ENCODE measurements around the gene NANS. TPM values are rescaled to one million over a fixed set of nuclear protein-coding genes. Genes with fewer than 3 reads are reported as not detected.

The NANS gene
- total RNA-seq, 4 donors from 2014 or later: 35.2 to 74.4 (median 44.6) TPM

DNA sequence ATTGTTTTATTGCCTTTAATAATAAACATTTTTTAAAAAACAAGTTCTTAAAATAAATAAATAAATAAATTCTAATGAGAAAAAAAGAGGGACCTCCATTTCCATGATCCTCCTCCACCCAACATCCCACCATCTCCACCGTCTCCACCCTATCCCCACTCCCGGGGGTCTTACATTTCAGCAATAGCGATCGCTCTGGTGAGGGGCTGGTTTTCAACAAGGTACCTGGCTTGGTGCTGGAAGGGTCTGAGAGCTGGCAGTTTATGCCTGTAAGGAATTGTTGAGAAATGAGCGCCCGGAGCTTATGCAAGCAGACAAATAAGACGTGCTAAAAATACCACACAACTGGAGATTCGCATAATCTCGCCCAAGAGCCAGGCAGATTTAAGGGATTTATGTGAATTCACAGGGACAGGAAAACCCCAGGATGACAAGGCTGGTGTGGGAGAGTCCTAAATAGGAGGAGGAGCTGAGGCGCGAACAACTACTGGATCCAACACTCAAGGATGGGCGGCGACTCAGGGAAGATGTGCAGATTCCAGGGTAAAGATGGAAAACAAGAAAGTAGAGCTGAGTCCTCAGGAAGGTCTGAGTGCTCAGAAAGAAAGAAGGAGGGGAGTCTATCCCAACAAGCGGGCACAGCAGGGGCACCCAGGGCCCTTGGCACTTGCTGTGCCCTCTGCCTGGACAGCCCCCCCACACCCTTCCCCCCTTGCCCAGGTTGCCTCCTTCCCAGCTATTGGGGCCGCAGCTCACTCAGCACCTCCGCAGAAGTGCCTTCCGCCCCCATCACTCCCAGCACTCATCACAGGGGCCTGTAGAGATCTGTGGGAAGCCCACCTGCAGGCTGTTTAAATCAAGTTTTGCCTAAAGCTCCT is 35.4 kb downstream of the NANS start:
- Histone ChIP-seq H3K9me3 (no peaks in the 10 kb centered on the region), H3K4me1 (peaks cover 0 to 12% (median 3%) of the 10 kb centered on the region in 4 donors), H3K27me3 (no peaks in the 10 kb centered on the region), H3K36me3 (peaks cover 0 to 28% (median 0%) of the 10 kb centered on the region in 3 donors), H3K27ac (no peak overlapping the region), H3K4me3 (no peak overlapping the region)
- TF ChIP-seq, protein P1, sequence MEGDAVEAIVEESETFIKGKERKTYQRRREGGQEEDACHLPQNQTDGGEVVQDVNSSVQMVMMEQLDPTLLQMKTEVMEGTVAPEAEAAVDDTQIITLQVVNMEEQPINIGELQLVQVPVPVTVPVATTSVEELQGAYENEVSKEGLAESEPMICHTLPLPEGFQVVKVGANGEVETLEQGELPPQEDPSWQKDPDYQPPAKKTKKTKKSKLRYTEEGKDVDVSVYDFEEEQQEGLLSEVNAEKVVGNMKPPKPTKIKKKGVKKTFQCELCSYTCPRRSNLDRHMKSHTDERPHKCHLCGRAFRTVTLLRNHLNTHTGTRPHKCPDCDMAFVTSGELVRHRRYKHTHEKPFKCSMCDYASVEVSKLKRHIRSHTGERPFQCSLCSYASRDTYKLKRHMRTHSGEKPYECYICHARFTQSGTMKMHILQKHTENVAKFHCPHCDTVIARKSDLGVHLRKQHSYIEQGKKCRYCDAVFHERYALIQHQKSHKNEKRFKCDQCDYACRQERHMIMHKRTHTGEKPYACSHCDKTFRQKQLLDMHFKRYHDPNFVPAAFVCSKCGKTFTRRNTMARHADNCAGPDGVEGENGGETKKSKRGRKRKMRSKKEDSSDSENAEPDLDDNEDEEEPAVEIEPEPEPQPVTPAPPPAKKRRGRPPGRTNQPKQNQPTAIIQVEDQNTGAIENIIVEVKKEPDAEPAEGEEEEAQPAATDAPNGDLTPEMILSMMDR (IDR thresholded peaks at IDR 0.05): no peak
- no peak for DNase-seq (ENCODE audit: low spot score in 2 of 2)
- WGBS, 2 donors: 59 to 60% methylated on average over 17 of the region's 17 CpGs

DNA sequence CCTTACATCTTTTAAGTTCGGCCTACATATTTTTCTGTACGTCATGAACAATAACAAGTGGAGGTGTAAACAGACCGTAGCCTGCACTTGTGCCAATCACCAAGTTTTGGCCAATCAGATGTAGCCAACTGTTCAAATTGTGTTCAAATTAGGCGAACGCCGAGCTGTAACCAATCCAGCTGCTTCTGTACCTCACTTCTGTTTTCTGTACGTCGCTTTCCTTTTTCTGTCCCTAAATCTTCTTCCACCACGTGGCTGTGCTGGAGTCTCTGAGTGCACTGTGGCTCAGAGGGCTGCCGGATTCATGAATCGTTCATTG is 36.0 kb downstream of the NANS start:
- H3K4me3 ChIP-seq: no peak overlapping the region
- 73 to 74% methylated on average over 11 of the region's 11 CpGs for WGBS, 2 donors

DNA sequence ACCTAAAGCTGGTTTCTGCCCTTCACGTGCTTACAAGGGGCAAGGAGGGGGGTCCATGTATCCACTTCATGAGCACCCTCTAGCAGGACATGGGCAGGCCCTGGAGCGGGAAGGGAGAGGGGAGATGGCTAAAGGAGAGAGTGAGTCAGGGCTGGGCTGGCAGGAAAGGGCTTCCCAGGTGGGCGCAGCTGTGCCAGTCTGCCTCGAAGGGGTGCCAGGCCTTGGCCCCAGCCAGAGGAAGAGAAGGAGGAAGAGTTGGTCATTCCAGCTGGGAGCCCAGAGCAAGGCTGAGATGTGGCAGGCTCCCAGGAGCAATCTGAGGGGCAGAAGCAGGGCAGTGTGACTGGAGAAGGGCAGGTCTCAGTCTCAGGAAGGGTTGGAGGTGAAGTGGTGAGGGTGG is 37.8 kb downstream of the NANS start:
- no peaks in the 10 kb centered on the region for H3K9me3 ChIP-seq
- WGBS, 2 donors: 81 to 84% methylated on average over 4 of the region's 4 CpGs
- no peak for TF ChIP-seq EP300 (IDR thresholded peaks at IDR 0.05)
- H3K4me1 ChIP-seq: peaks cover 0 to 6% (median 0%) of the 10 kb centered on the region in 4 donors
- no peaks in the 10 kb centered on the region for H3K27me3 ChIP-seq
- H3K36me3 ChIP-seq: peaks cover 0 to 37% (median 0%) of the 10 kb centered on the region in 3 donors
- H3K4me3 ChIP-seq: no peak overlapping the region
- DNase-seq (ENCODE audit: low spot score in 2 of 2): no peak
- no peak overlapping the region for H3K27ac ChIP-seq

More for the DNA sequence above, 36.0 kb downstream of the NANS start:
- H3K27ac ChIP-seq: no peak overlapping the region
- no peaks in the 10 kb centered on the region for H3K9me3 ChIP-seq
- TF ChIP-seq, protein P1 (IDR thresholded peaks at IDR 0.05): no peak
- TF ChIP-seq EP300 (IDR thresholded peaks at IDR 0.05) (no peak), POLR2A (IDR thresholded peaks at IDR 0.05) (no peak)
- no peak for DNase-seq (ENCODE audit: low spot score in 2 of 2)
- H3K27me3 ChIP-seq: no peaks in the 10 kb centered on the region
- peaks cover 0 to 6% (median 3%) of the 10 kb centered on the region in 4 donors for H3K4me1 ChIP-seq
- peaks cover 0 to 28% (median 0%) of the 10 kb centered on the region in 3 donors for H3K36me3 ChIP-seq

DNA sequence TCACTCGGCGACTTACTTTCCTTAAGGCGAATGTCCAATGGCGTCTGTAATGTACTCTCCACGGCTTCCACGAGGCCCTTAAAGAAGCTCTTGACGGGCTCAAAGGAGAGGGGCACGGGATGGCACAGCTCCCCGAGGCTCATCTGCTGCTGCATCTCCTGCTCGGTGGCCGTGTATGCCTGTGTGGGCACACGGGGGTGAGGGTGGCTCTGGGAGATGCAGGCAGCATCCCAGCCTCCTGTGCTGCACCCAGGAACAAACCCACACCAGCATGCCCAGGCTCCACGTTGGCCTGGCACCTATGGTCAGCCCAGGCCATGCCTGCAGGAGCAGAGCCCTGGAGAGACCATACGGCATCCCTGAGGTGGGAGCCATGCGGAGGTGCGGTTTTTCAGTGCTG is 38.3 kb downstream of the NANS start:
- TF ChIP-seq EP300 (IDR thresholded peaks at IDR 0.05): no peak
- TF ChIP-seq POLR2A (IDR thresholded peaks at IDR 0.05): no peak
- TF ChIP-seq, protein P1 (IDR thresholded peaks at IDR 0.05): no peak
- no peaks in the 10 kb centered on the region for H3K27me3 ChIP-seq
- no peak overlapping the region for H3K4me3 ChIP-seq
- peaks cover 0 to 6% (median 0%) of the 10 kb centered on the region in 4 donors for H3K4me1 ChIP-seq
- 90 to 92% methylated on average over 8 to 14 of the region's 16 CpGs for WGBS, 2 donors
- peaks cover 0 to 37% (median 0%) of the 10 kb centered on the region in 3 donors for H3K36me3 ChIP-seq
- no peak overlapping the region for H3K27ac ChIP-seq
- no peaks in the 10 kb centered on the region for H3K9me3 ChIP-seq
- no peak for DNase-seq (ENCODE audit: low spot score in 2 of 2)

DNA sequence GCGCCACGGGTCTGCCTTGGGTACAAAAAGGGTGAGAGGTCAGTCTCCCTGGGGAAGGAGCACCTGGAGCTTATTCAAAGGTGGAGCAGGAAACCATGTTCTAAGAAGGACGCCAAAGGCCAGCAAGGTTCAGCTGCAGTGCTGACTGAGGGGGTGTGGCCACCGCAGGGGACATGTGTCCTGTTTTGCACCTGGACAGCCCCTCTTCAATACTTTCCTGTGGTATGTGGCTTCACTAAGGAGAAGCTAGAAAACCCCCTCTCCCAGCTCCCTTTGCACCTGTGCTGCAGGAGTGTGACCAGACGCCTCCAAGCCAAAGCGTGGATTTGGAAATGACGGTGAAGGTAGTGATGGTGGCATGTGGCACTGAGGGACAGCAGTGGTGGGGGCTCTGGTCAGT is 38.9 kb downstream of the NANS start:
- Histone ChIP-seq H3K4me3 (no peak overlapping the region), H3K27me3 (no peaks in the 10 kb centered on the region), H3K27ac (no peak overlapping the region), H3K9me3 (no peaks in the 10 kb centered on the region), H3K36me3 (peaks cover 0 to 37% (median 0%) of the 10 kb centered on the region in 3 donors), H3K4me1 (peaks cover 0 to 9% (median 0%) of the 10 kb centered on the region in 4 donors)
- no peak for DNase-seq (ENCODE audit: low spot score in 2 of 2)
- TF ChIP-seq EP300 (IDR thresholded peaks at IDR 0.05): no peak
- WGBS, 2 donors: 74 to 86% methylated on average over 7 of the region's 7 CpGs

DNA sequence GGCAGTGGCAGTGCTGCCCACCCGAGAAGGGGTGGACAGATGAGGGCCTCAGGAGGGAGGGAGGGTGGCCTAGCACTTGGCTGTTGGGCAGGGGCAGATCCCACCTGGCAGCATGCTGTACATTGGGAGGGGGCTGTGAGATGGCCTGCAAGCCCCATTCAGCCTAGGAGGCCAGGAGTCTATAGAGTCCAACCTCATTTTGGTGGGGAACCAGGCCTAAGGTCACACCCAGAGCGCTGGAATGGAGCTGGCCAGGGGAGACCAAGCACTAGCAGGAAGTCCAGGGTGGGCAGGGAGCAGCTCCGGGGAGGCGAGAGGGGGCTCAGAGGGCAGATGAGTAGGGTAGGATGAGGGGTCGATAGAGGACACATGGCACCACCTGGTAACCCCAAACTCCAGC is 39.6 kb downstream of the NANS start:
- 88 to 94% methylated on average over 5 of the region's 5 CpGs for WGBS, 2 donors
- H3K9me3 ChIP-seq: no peaks in the 10 kb centered on the region
- TF ChIP-seq, protein P1 (IDR thresholded peaks at IDR 0.05): no peak
- no peak for TF ChIP-seq POLR2A (IDR thresholded peaks at IDR 0.05)
- TF ChIP-seq EP300 (IDR thresholded peaks at IDR 0.05): no peak
- no peak for DNase-seq (ENCODE audit: low spot score in 2 of 2)
- no peaks in the 10 kb centered on the region for H3K27me3 ChIP-seq
- H3K4me1 ChIP-seq: peaks cover 0 to 10% (median 0%) of the 10 kb centered on the region in 4 donors
- H3K36me3 ChIP-seq: peaks cover 0 to 37% (median 0%) of the 10 kb centered on the region in 3 donors
- no peak overlapping the region for H3K4me3 ChIP-seq
- no peak overlapping the region for H3K27ac ChIP-seq

Measured in tibial nerve (tissue), 4 donors.